Central memory CD8-positive, alpha-beta T cell (primary cell): ENCODE data around the gene FMN1.

Experiments used
- ATAC-seq: fragments of 150-1000 bp; cut with Tn5 transposase; replicated peaks from 2 replicates; pipeline ENCODE4 v1.10.0; 2022; ENCODE audit warnings: mild to moderate bottlenecking, moderate FRiP score, moderate number of reproducible peaks; ENCODE audit not compliant: poor library complexity, severe bottlenecking; ENCODE audit errors: extremely low read depth
- DNase-seq, 2 donors: peaks; one replicate each; pipeline ENCODE4 v3.0.0; 2021; ENCODE audit warnings: low spot score in 2 of 2
- H3K27ac Mint-ChIP-seq: one replicate; pipeline ENCODE4 v1.8.0; 2022; ENCODE audit warnings: low read depth, mild to moderate bottlenecking, moderate library complexity, mixed read lengths
- H3K27me3 Mint-ChIP-seq: one replicate; pipeline ENCODE4 v1.8.0; 2022; ENCODE audit warnings: mixed read lengths
- H3K36me3 Mint-ChIP-seq: one replicate; pipeline ENCODE4 v1.8.0; 2022; ENCODE audit warnings: mild to moderate bottlenecking, moderate library complexity, mixed read lengths; ENCODE audit not compliant: insufficient read depth
- H3K4me1 Mint-ChIP-seq: one replicate; pipeline ENCODE4 v1.8.0; 2022; ENCODE audit warnings: mixed read lengths
- H3K4me3 Mint-ChIP-seq: one replicate; pipeline ENCODE4 v1.8.0; 2022; ENCODE audit warnings: mild to moderate bottlenecking, moderate library complexity, mixed read lengths
- H3K9me3 Mint-ChIP-seq: one replicate; pipeline ENCODE4 v1.8.0; 2022; ENCODE audit warnings: mixed read lengths

Gene FMN1

GRCh38 chr15:32792436-32792835 is 402.1 kb downstream of the FMN1 start:
- H3K27ac Mint-ChIP-seq, result no peak overlapping the region
- no peak for ATAC-seq
- no peak overlapping the region for H3K4me3 Mint-ChIP-seq
- H3K27me3 Mint-ChIP-seq, result no peaks in the 10 kb centered on the region
- DNase-seq, result no peak
- H3K4me1 Mint-ChIP-seq, result no peaks in the 10 kb centered on the region
- H3K9me3 Mint-ChIP-seq, result no peaks in the 10 kb centered on the region
- H3K36me3 Mint-ChIP-seq, result no peaks in the 10 kb centered on the region

DNA sequence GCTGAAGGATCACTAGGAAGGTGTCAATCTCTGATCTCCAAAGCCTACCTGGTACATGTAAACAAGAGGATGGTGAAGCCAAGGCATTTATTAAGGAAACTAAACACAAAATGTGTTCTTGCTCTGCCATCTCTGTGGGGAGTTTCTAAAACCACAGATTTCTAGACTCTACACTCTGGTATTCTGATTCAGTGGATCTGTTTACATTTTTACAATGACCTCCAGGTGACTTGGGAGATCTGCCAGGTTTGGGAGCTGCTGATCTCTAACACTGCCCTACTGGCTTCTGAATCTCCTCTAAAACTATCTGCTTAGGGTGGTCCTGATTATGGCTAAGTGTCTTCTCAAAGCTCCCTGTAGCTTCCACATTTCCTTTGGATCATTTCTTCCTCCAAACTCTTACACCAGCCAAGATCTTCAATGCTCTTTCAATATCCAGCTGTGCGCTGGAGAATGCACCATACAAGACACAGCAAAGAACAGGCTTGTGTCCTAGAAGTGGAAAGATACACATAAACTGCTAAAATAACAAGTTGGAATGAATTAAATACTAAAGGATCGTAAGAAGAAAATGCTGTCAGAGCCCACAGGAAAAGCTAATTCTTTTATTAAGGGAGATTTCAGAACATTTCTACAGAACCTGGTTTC is 404.0 kb downstream of the FMN1 start:
- ATAC-seq (no peak), DNase-seq (no peak)
- Mint-ChIP-seq H3K9me3 (no peaks in the 10 kb centered on the region), H3K27ac (no peak overlapping the region), H3K27me3 (no peaks in the 10 kb centered on the region), H3K4me1 (no peaks in the 10 kb centered on the region), H3K4me3 (no peak overlapping the region), H3K36me3 (no peaks in the 10 kb centered on the region)

GRCh38 chr15:32787949-32788348 is 406.6 kb downstream of the FMN1 start:
- DNase-seq (no peak), ATAC-seq (no peak)
- Mint-ChIP-seq H3K4me1 (no peaks in the 10 kb centered on the region), H3K36me3 (no peaks in the 10 kb centered on the region), H3K9me3 (no peaks in the 10 kb centered on the region), H3K27ac (no peak overlapping the region), H3K27me3 (no peaks in the 10 kb centered on the region), H3K4me3 (no peak overlapping the region)

DNA sequence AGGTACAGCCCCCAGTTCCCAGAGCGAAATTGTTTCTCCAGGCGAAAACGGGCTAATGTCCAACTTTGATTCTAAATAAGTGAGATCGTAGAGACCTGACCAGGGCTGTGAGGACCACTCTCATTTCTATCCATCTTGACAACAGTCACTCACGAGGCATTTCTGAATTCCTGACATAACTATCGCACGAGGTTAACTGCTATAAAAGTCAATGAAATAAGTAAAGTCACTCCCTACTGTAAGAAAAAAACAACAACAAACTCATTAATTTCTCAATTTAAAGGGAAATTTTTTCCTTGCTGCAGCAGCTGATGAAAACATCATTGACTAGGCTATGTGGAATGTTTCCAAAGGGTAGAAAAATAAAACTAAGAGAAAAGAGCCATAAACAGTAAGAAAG is 407.6 kb downstream of the FMN1 start:
- Mint-ChIP-seq H3K27ac (no peak overlapping the region), H3K9me3 (no peaks in the 10 kb centered on the region), H3K27me3 (no peaks in the 10 kb centered on the region), H3K36me3 (no peaks in the 10 kb centered on the region), H3K4me3 (no peak overlapping the region), H3K4me1 (no peaks in the 10 kb centered on the region)
- no peak for ATAC-seq
- no peak for DNase-seq

- Mint-ChIP-seq H3K27ac (no peak overlapping the region), H3K4me3 (no peak overlapping the region), H3K4me1 (no peaks in the 10 kb centered on the region), H3K27me3 (no peaks in the 10 kb centered on the region), H3K36me3 (no peaks in the 10 kb centered on the region), H3K9me3 (no peaks in the 10 kb centered on the region)
- DNase-seq (no peak), ATAC-seq (no peak)
Observed at GRCh38 chr15:32784581-32784980, 409.9 kb downstream of the FMN1 start.

- no peak overlapping the region for H3K27ac Mint-ChIP-seq
- no peaks in the 10 kb centered on the region for H3K9me3 Mint-ChIP-seq
- no peaks in the 10 kb centered on the region for H3K4me1 Mint-ChIP-seq
- no peak for ATAC-seq
- H3K27me3 Mint-ChIP-seq, result no peaks in the 10 kb centered on the region
- no peak for DNase-seq
- no peak overlapping the region for H3K4me3 Mint-ChIP-seq
- peaks cover under 1% of the 10 kb centered on the region for H3K36me3 Mint-ChIP-seq
Observed at GRCh38 chr15:32781781-32782180, 412.7 kb downstream of the FMN1 start.

- Mint-ChIP-seq H3K36me3 (peaks cover 13% of the 10 kb centered on the region), H3K4me1 (no peaks in the 10 kb centered on the region), H3K9me3 (no peaks in the 10 kb centered on the region), H3K27me3 (peaks cover 14% of the 10 kb centered on the region), H3K27ac (no peak overlapping the region), H3K4me3 (no peak overlapping the region)
- ATAC-seq (no peak), DNase-seq (no peak)
Observed at GRCh38 chr15:32778391-32779176, 415.9 kb downstream of the FMN1 start.

- Mint-ChIP-seq H3K36me3 (peaks cover 18% of the 10 kb centered on the region), H3K27me3 (peaks cover 14% of the 10 kb centered on the region), H3K9me3 (no peaks in the 10 kb centered on the region), H3K27ac (no peak overlapping the region), H3K4me1 (no peaks in the 10 kb centered on the region), H3K4me3 (no peak overlapping the region)
- ATAC-seq, result no peak
- no peak for DNase-seq
Observed at GRCh38 chr15:32775103-32775502, 419.4 kb downstream of the FMN1 start.

- no peaks in the 10 kb centered on the region for H3K9me3 Mint-ChIP-seq
Observed at GRCh38 chr15:32774022-32774421, 420.5 kb downstream of the FMN1 start.

DNA sequence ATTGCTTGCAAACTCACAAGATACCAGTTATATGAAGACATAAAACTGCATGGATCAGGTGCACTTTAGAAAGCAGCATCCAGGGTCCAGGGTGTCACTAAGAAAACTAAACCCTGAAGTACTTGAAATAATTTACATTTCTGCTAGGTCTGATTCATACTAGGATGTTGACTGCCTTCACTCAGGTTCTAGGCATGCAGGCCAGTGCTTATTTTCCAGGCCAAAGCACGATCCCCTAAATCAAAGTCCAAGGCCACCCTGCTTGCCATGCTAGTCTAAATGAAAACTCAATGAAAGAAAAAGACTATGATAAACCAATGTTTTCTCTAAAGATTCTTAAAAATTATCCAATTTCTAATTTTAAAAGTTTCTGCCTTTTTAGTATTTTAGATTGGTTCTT is 427.3 kb downstream of the FMN1 start:
- Mint-ChIP-seq H3K27me3 (peaks cover 15% of the 10 kb centered on the region), H3K4me3 (no peak overlapping the region), H3K36me3 (no peaks in the 10 kb centered on the region), H3K27ac (no peak overlapping the region), H3K9me3 (no peaks in the 10 kb centered on the region), H3K4me1 (no peaks in the 10 kb centered on the region)
- no peak for ATAC-seq
- DNase-seq, result no peak

More at GRCh38 chr15:32774022-32774421, 420.5 kb downstream of the FMN1 start:
- Mint-ChIP-seq H3K36me3 (peaks cover 18% of the 10 kb centered on the region), H3K27ac (no peak overlapping the region), H3K27me3 (peaks cover 14% of the 10 kb centered on the region), H3K4me1 (no peaks in the 10 kb centered on the region), H3K4me3 (no peak overlapping the region)
- DNase-seq, result no peak
- no peak for ATAC-seq

GRCh38 chr15:32766101-32766500 is 428.4 kb downstream of the FMN1 start:
- ATAC-seq, result no peak
- no peak for DNase-seq
- Mint-ChIP-seq H3K4me1 (no peaks in the 10 kb centered on the region), H3K27me3 (peaks cover 26% of the 10 kb centered on the region), H3K9me3 (no peaks in the 10 kb centered on the region), H3K4me3 (no peak overlapping the region), H3K36me3 (no peaks in the 10 kb centered on the region), H3K27ac (no peak overlapping the region)

GRCh38 chr15:32765236-32765635 is 429.3 kb downstream of the FMN1 start:
- H3K4me1 Mint-ChIP-seq, result no peaks in the 10 kb centered on the region
- ATAC-seq, result no peak
- H3K36me3 Mint-ChIP-seq, result no peaks in the 10 kb centered on the region

GRCh38 chr15:32763295-32763694 is 431.2 kb downstream of the FMN1 start:
- no peaks in the 10 kb centered on the region for H3K4me1 Mint-ChIP-seq
- H3K27me3 Mint-ChIP-seq, result peaks cover 50% of the 10 kb centered on the region

More at GRCh38 chr15:32765236-32765635, 429.3 kb downstream of the FMN1 start:
- Mint-ChIP-seq H3K4me3 (no peak overlapping the region), H3K27me3 (peaks cover 35% of the 10 kb centered on the region), H3K9me3 (no peaks in the 10 kb centered on the region), H3K27ac (no peak overlapping the region)
- no peak for DNase-seq

More at GRCh38 chr15:32763295-32763694, 431.2 kb downstream of the FMN1 start:
- DNase-seq (no peak), ATAC-seq (no peak)
- no peak overlapping the region for H3K4me3 Mint-ChIP-seq
- no peaks in the 10 kb centered on the region for H3K36me3 Mint-ChIP-seq
- no peaks in the 10 kb centered on the region for H3K9me3 Mint-ChIP-seq
- H3K27ac Mint-ChIP-seq, result no peak overlapping the region
